ENCODE measurements around the gene RPL18. TPM values are rescaled to one million over a fixed set of nuclear protein-coding genes. Genes with fewer than 3 reads are reported as not detected.

The RPL18 gene
- total and polyA plus RNA-seq, 4 donors: 276 to 830 (median 586) TPM

- Histone ChIP-seq H3K4me1 (ENCODE audit: control insufficient read depth in 4 of 4, insufficient read depth in 4 of 4, low read length in 3 of 4) (peaks cover 12 to 54% (median 40%) of the 10 kb centered on the region in 4 donors), H3K36me3 (ENCODE audit: control insufficient read depth in 4 of 4, insufficient read depth in 3 of 4, low read depth in 1 of 4, low read length in 3 of 4) (no peaks in the 10 kb centered on the region), H3K9ac (ENCODE audit: low read depth in 1 of 2, low read length in 2 of 2) (peak within 1 kb of the TSS; percentile 72 to 94), H3K9me3 (ENCODE audit: control insufficient read depth in 4 of 4, low read length in 3 of 4) (no peaks in the 10 kb centered on the region), H3K4me3 (ENCODE audit: low read depth in 1 of 3, low read length in 3 of 3) (peak within 1 kb of the TSS; percentile 59 to 86 (median 75)), H3K27ac (ENCODE audit: low read depth in 1 of 2, low read length in 2 of 2) (peak within 1 kb of the TSS; percentile 98 to 99), H3K27me3 (ENCODE audit: control insufficient read depth in 4 of 4, insufficient read depth in 4 of 4, low read length in 3 of 4) (no peaks in the 10 kb centered on the region)
- TF ChIP-seq HNF4G (IDR thresholded peaks at IDR 0.05): no peak
- TF ChIP-seq, protein P1, sequence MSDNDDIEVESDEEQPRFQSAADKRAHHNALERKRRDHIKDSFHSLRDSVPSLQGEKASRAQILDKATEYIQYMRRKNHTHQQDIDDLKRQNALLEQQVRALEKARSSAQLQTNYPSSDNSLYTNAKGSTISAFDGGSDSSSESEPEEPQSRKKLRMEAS (IDR thresholded peaks at IDR 0.05): no peak
- no peak for TF ChIP-seq TAF1 (conservative IDR thresholded peaks at IDR 0.05)
- no peak for TF ChIP-seq HNF4A (conservative IDR thresholded peaks at IDR 0.05)
- no peak for TF ChIP-seq GABPA (IDR thresholded peaks at IDR 0.05 in 1 of 2, conservative IDR thresholded peaks at IDR 0.05 in 1 of 2)
- TF ChIP-seq YY1 (IDR thresholded peaks at IDR 0.05): no peak
- WGBS: under 1% methylated on average over 40 of the region's 40 CpGs
- DNase-seq (ENCODE audit: low spot score): no peak
These were observed 18.0 kb upstream of the RPL18 start, which contains the start of gene DBP for GRCh38 chr19:48636859-48637448. TSS of gene DBP (minus strand) at chr19:48637379. CDS start at chr19:48636994, 385 bp downstream.

- peak overlapping the region; percentile 98 to 99 for H3K27ac ChIP-seq (ENCODE audit: low read depth in 1 of 2, low read length in 2 of 2)
- peak overlapping the region; percentile 59 to 86 (median 75) for H3K4me3 ChIP-seq (ENCODE audit: low read depth in 1 of 3, low read length in 3 of 3)
- whole genome bisulfite sequencing: under 1% methylated on average over 35 of the region's 35 CpGs
- DNase-seq (ENCODE audit: low spot score): peak; percentile 41
- H3K4me1 ChIP-seq (ENCODE audit: control insufficient read depth in 4 of 4, insufficient read depth in 4 of 4, low read length in 3 of 4): peaks cover 12 to 55% (median 38%) of the 10 kb centered on the region in 4 donors
- H3K9me3 ChIP-seq (ENCODE audit: control insufficient read depth in 4 of 4, low read length in 3 of 4): no peaks in the 10 kb centered on the region
- peaks cover 0 to 3% (median 1%) of the 10 kb centered on the region in 4 donors for H3K36me3 ChIP-seq (ENCODE audit: control insufficient read depth in 4 of 4, insufficient read depth in 3 of 4, low read depth in 1 of 4, low read length in 3 of 4)
- no peaks in the 10 kb centered on the region for H3K27me3 ChIP-seq (ENCODE audit: control insufficient read depth in 4 of 4, insufficient read depth in 4 of 4, low read length in 3 of 4)
- TF ChIP-seq HNF4A (conservative IDR thresholded peaks at IDR 0.05) (no peak), RAD21 (IDR thresholded peaks at IDR 0.05) (no peak), FOXA1 (IDR thresholded peaks at IDR 0.05) (no peak), EGR1 (IDR thresholded peaks at IDR 0.05; ENCODE audit: low read depth in 2 of 2) (no peak), REST (IDR thresholded peaks at IDR 0.05) (no peak), GABPA (IDR thresholded peaks at IDR 0.05 in 1 of 2, conservative IDR thresholded peaks at IDR 0.05 in 1 of 2) (no peak), SP1 (IDR thresholded peaks at IDR 0.05) (no peak), JUND (IDR thresholded peaks at IDR 0.05) (no peak), HNF4G (IDR thresholded peaks at IDR 0.05) (no peak)
- TF ChIP-seq, protein P1 (IDR thresholded peaks at IDR 0.05): no peak
- TF ChIP-seq, protein P2, sequence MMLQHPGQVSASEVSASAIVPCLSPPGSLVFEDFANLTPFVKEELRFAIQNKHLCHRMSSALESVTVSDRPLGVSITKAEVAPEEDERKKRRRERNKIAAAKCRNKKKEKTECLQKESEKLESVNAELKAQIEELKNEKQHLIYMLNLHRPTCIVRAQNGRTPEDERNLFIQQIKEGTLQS (IDR thresholded peaks at IDR 0.05): no peak
- TF ChIP-seq, protein P3, sequence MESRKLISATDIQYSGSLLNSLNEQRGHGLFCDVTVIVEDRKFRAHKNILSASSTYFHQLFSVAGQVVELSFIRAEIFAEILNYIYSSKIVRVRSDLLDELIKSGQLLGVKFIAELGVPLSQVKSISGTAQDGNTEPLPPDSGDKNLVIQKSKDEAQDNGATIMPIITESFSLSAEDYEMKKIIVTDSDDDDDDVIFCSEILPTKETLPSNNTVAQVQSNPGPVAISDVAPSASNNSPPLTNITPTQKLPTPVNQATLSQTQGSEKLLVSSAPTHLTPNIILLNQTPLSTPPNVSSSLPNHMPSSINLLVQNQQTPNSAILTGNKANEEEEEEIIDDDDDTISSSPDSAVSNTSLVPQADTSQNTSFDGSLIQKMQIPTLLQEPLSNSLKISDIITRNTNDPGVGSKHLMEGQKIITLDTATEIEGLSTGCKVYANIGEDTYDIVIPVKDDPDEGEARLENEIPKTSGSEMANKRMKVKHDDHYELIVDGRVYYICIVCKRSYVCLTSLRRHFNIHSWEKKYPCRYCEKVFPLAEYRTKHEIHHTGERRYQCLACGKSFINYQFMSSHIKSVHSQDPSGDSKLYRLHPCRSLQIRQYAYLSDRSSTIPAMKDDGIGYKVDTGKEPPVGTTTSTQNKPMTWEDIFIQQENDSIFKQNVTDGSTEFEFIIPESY (IDR thresholded peaks at IDR 0.05): no peak
- H3K9ac ChIP-seq (ENCODE audit: low read depth in 1 of 2, low read length in 2 of 2): peak overlapping the region; percentile 60 to 81
These were observed 17.2 kb upstream of the RPL18 start for GRCh38 chr19:48635966-48636858.
